ENCODE measurements around the gene CYRIA.

The CYRIA gene

DNA sequence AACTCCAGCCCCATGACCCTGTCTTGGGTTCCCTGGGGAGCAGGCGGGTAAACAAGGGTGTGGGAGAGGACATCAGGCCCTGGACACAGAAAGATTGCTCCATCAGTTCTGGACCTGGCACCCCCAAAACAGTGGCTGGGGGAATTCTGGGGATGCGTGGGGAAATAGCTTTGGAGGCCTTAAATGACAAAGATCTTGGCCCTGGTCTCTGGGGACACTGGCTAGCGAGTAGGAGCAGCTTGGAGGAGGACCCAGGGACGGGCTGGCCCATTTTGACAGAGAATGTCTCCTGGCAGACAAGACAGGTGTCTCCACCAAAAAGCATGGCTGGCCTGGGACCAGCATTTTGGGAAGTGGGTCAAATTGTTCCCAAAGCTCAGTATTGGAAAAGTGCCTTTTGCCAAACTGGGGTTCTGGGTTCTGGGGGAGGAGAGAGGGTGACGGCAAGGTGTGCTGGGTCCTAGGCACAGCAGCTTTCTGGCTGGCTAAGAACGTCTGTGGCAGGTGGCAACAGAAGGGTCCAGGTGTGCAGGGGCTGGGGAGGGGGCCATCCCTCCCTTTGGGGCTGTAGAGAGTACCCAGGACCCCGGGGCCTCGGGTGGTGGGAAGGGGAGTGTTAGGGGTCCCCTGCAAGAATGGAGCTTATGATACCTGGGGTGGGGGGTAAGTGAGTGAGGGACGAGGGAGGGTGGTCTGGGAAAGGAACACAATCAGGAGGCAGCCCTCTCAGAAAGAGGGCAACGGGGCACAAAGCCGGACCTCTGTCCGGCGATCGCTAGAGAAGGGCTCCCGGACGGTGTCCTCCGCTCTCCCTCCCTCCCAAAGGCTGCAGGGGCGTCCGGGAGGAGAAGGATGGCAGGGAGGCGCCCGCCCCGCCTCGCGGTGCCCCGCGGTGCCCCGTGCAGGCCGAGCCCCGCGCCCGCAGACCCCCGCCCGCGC, 556 bp downstream of the CYRIA start:
- no peak for DNase-seq

DNA sequence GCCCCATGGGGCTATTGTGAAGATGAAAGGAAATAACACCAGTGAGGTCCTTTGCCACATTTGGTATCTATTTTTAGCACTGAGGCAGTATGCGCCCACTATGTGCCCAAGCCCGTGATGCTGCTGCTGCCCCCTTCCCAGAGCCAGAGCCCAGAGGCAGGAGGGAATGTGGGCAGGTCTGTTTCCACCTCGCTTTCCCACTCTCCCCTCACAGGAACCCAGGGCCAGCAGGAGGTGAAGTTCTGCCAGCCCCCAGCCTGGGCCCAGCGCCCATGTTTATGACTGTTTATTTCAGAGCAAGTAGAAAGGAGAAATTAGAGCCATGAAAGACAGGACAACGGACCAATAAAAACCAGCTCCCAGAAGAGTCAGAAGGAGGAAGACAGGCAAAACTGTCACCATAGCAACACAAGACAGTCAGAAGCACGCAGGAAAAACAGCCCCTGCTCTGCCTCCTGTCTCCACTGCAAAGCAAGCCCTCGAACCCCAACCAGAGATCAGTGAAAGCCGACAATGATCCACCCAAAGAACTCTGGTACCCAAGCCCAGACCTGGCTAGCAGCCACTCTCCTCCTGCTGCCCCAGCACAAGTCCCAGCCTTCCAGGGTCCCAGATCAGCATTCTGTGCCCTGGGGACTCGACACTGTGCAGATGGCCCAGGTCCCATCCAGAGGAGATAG, 1.4 kb downstream of the CYRIA start:
- DNase-seq: no peak

DNA sequence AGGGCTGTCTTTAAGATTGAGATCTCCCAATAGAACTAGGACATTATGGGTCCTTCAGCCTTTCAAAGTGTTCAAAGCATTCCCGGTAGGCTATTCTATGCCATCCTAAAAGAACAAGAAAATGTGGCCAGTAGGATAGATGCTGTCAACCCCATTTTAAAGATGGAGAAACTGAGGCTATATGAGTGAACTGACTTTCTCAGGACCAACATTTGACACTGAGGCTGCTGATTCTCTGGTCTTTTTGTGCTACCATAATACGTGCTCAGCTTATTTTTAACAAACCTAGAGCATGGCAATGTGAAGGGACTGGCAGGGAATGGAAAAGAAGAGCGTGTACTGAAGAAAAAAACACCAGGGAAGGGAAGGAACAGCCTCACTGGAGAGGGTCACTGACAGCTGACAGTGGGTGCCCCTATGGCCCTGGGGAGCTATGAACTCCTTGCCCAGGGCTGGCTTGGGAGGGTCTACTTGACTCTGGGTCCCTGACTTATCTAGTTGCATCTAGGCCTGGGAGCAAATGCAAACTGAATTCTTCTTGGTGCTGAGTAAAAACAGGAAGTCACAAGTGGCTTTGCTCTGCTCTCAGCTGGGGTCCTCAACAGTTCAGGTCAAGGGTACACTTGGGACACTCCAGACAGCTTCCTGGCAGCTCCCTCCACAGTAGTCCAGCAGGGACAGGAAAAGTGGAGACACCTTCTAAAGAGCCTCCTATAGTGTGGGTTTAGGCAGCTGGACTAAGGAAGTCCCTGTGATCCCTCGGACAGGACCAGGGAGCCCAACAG, 2.3 kb downstream of the CYRIA start:
- no peak for DNase-seq

DNA sequence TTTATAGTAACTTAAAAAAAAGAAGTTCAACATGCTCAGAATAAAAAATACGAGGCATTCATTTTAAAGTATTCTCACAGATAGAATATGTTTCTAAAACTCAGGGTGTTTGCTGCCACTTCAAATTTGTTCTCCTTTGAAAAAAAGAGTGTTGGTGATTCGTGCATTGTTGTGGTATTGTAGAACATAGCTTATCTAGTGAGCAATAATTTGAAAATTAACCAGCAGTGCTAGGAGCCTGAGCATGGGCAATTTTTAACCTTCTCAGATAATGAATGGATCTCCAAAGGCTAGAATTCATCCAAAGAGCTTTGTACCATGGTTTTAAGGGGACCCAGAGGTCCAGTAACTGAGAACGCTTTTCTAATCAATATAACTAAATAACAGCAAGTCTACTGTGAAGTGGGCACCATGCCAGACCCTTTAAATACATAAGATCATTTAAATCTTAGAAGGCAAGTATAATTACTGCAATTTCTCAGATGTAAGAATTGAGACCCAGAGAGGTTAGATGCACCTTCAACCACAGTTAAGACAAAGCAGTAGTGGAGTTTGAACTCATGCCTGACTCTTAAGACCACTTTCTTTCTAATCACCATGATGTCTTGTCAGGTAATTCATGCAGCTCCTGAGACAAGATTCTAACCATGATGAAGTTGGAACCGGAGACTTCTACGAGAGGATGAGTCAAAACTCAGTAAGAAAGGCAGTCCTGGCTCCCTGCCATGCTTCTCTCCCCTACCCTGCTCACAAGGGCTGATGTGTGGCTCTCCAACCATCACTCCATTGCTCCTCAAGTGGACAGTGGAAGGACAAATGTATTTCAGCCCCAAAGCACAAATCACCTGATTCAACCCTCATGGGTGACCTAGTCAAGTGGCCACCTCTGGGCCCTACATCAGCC, 3.4 kb downstream of the CYRIA start:
- no peak for DNase-seq

DNA sequence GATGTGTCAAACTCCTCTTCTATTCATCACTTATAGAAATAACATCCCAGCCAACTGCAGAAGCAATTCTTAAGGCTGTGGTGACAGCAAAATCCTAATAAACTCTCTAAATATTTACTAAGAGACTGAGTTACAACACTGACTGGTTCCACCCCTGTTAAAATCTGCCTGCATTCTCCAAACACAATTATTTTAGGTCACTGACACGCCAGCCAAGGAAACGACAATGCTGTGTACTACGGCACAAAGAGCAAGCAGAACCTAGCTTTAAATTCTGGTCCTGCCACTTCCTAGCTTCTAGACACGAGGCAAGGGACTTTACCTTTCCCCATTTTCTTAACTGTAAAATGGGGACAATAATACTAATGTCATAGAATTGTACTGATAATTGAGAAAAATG, 4.1 kb downstream of the CYRIA start:
- no peak for DNase-seq

DNA sequence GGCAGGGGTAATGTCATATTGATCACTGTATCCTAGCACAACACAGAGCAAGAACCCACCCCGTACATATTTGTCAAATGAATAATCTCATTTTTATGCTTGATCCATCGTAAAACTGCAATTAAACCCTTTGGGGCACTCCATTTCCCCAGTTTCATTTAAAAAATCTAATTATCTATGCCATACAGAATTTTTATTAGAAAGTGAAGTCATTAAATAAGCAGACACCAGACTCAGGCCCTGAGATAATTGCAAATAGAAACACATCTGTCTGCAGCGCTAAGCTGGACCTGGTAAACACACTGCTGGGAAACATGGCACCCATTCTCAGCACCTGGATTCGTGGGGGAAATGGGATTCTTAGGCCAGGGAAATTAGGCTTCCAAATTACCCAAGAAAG, 5.1 kb downstream of the CYRIA start:
- DNase-seq: no peak

DNA sequence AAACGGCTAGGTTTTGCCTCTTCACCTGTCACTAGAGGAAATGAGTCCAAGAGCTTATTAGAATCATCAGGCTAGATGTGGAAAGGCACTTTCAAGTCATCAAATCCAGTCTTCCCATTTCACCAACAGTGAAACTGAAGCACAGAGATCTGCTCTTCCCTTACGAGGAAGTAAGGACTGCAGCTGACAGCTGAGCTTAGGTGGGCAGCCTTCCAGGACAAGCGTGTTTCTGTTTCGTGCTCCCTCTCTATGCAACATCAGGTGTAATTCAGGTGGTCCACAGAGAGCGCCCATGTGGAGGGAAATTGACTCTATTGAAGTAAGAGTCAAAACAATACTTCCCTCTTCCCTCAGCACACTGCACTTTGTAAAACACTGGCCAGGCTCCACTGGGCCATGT, 5.5 kb downstream of the CYRIA start:
- no peak for DNase-seq

DNA sequence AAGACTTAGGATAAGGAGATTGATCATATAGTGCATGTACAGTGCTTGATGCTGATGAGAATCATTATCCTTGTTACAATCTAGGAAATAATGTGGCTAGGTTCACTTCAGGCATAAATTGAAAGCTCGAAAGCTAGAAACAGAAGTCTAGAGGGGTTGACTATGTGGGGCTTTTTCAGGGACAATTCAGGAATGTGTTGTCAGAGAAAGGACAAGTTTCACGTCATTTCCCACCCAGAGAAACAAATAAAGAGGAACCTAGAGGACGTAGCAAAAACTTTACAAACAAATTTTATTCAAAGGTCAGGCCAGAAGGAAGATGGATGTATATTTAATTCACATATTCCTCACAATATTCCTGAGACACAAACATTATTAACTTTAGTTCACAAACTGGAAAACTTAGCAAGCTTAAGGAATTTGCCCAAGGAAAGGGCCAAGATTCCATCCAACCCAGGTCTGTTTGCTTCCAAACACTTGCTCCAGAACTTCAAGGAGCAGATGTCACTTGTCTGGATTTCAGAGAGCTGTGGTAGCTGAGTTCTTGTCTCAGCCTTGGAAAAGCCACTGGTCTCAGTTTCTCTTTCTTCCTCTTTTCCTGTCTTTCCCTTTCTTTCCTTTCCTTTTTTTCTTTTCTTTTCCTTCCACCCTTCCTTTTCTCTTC, 7.4 kb downstream of the CYRIA start:
- DNase-seq: no peak

DNA sequence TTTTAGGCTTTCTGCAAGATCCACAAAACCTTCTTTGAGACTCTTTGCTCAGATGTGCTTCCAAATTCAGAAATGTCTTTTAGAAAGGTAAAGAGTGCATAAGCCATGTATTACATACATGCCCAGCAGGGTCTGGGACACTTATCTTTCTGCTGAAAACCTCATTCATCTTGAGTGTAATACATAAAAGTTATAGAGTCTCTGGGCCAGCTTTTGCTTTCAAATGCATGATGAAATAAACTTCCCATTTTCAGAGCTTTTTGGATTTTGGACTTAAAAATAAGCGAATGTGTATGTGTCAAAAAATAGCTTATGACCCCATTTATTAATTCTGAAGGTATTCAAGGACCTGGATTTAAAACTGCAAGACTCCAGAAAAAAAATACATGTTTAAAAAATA, 8.0 kb downstream of the CYRIA start:
- DNase-seq: no peak

DNA sequence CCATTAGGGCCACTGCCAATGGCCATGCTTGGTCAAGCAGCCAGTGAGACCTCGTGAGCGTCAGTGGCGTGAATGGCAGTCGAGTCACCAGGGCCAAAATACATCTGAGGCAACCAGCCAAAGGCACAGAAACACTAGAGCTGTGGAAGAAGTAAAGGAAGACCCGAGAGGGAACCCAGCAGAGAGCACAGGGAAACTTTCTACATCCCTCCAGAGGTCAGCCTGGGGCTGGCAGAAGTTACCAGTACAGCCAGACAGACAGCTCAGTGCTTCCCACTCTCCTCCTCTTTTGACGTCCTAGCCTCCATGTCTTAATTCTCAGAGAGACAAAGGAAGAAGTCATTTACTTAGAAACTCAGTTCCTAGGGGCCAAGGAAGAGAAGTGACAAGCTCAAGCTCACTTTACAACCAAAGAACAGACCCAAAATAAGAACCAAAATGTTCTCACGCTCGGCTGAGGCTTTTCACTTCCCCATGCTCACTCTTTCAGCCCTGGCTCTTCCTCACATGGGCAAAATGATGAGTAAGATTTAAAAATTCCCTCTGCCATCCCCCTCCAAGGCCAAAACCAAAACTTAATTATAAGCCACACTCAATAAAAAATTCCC, 8.7 kb downstream of the CYRIA start:
- DNase-seq: no peak

DNA sequence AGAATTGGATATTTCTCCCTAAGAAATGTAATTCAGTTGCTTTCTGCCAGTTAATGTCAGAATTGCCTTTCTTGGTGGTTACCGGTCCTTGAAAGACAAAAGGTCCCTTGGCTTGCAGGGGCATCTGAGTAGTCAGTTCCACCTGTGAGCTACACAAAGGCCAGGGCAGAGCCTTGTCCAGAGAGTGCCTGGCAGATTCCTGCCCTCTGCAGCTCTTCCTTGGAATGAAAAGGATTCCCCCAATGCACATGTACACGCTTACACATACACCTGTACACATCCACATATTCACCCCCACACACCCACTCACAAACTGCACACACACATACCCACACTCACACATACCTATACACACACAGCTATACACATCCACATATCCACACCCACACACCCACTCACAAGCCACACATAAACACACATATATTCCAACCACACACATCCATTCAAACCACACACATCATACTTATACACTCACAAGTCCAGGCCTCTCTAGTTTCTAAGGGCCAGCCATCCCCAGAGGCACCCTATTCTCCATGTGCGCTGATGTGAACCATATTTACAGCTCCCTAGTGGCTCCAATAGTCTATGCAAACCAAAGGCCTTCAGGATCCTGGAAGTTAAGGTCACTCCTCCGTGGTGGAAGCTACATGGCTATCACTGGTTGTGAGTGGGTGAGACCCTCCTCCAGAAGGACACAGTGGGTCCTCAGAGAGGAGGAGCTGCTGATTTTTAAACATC, 9.6 kb downstream of the CYRIA start:
- no peak for DNase-seq

DNA sequence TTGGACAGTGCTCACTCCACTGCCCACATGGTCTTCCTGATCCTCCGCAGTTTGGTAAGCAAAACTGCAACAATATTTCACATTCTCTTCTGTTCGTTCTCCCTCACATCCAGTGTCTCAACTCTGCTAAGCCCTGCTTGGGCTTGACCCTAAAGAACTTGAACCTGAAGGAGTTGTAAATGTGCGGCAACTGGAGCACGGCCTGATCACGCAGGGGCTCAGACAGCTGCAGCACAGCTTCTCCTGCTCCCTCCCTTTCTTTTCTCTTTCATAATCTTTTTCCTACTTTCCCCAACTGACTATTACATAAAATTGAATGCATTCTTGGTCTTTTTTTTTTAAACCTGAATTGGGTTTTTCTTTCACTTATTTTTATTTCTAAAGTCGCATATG, 10.2 kb downstream of the CYRIA start:
- DNase-seq: no peak

DNA sequence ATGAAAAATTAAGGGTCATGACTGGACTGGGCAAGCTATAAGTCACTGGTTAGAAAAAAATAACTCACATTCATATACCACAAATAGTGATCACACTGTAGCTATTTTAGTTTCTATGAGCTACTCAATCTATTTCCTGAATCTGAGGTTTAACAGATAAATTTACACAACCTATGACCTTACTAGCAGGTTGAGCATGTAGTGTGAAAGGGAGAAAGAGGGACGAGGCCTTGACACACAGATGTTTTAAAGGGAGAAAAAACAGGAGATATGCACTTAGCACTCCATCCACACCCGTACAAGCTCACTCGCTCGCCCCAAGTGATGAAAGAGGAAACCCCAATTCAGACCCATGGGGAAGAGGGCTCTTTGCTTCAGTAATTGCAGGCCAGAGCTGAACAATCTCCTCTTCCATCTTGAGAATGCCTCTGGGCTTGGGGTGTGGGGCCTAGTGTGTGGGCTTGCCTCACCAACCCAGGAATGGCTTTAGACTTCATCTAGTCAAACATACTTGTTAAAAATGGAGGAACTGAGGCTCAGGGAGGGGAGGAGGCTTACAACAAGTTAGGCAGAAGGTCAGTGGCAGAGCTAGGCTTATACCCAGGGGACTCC, 10.7 kb downstream of the CYRIA start:
- DNase-seq: no peak

DNA sequence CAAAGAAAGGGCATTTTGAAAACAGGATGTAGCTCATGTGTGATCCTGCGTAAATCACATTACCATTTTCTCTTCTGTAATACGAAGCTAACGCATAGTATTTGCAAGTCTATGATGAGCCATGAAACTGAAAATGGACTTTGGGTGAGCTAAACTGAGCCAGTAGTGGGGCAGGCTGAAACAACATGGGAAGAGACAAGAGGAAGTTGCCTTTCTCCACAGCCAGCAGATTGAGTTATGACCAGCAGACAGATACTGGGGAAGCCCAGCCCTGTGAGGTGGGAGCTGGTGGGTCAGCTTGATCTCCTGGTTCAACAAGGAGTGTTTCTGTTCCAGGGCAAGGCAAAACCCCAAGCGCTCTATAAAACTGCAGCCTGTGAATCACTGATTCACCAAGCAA, 11.8 kb downstream of the CYRIA start:
- no peak for DNase-seq

DNA sequence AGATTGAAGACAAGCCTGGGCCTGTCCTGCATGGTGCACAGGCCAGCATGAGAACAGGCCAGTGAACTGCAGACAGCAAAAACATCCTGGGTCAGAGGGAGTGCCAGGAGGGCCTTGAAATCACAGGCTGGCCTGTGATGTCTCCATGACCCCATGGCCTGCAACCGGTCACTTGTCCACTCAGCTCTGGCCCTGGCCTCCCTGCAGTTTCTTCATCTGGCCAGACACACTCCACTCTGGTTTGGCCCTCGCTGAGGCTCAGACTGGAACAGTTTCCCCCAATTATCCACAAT, 12.6 kb downstream of the CYRIA start:
- no peak for DNase-seq

DNA sequence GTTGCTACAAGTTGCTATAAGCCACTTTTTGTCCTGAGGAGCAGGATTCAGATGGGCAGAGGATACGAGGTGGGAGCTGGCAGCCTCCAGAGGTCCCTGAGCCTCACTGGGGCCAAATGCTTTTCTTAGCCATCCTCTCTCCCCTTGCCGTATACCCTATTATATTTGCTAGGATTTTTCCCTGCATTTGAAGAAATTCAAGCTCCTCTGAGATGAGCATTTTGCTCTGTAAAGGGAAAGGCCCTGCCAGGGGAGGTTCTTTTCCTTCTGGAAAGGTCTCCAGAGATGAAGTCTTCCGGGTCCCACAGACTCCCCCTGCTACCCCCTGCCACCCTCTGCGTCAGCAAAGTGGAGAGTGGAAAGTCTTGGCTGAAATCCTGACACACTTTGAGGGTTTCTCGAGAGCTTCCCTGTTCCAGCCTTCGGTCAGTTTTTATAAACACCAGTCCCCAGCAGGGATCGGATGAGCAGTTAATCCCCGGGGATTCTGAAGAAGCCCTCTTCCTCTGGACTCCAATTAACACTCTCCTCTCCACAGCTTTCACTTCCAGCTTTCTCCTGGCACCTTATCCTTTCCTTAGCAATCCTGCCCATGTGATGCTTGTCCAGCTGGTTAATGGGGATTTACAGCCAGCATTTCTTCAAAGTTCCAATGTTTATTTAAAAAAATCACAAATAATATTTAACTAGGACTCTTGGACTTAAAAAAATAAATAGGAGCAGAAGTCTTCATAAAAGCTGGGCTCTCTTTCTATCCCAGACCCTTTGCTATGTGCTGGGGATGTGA, 13.1 kb downstream of the CYRIA start:
- no peak for DNase-seq

DNA sequence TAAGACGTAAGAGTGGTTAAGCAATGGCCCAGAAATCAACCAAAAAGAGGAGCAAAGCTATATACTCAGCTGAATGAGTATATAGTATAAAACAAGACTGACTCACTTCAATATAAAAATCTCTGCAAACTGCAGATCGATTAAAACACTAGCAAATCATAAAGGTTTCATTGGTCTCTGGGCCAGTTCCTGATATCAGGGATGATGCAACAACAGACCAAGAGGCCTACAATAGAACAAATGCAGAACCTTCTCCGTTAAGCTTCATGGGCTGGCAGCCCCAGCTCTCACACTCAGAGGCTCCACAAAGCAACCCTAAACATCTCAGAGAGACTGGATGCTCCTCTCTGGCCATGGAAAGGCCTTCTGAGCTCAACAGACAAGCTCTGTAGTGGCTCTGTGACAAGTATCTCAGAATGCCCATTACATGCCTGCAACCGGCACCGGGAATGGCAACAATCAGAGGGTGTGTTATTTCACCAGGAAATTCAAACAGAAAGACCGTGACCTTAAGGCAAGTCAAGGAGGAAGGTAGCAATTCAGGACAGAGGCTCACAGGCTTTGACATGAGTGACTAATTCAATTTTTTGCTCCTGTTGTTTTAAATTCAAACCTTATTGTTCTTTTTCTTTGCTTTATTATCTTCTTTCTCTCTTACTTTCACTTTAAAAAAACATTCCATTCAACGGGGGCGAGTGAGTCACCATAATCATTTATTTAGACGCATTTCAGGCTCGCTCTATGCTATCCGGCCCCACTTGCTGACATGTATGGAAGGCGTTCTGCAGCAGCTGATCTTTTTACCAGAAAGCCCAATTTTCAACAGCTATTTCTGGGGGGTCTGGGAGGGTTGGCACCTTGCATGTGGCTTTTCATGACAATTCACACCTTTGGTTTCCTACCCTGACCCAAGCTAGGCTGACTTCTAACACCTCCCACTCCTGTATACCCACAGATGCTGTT, 15.1 kb downstream of the CYRIA start:
- DNase-seq: no peak

Data from NCI-H2107 (cell line).